H9 (cell line): ENCODE results near the gene NUP188. TPM values are rescaled to one million over a fixed set of nuclear protein-coding genes. Genes with fewer than 3 reads are reported as not detected.

Source experiments
- DNase-seq: peaks from one replicate; pipeline ENCODE4 v3.0.0-alpha.2; 2017
- H2AFZ ChIP-seq: one replicate; pipeline ENCODE4 v1.6.1; 2013; ENCODE audit warnings: mild to moderate bottlenecking, low read length, control low read depth, moderate library complexity
- H2AK5ac ChIP-seq: 2 replicates; pipeline ENCODE4 v1.6.1; 2013; ENCODE audit warnings: low read length, control low read depth, mixed read lengths; ENCODE audit not compliant: insufficient read length
- H2BK120ac ChIP-seq: one replicate; pipeline ENCODE4 v1.6.1; 2013; ENCODE audit warnings: low read depth, mild to moderate bottlenecking, low read length, control low read depth, inconsistent platforms; ENCODE audit not compliant: poor library complexity, severe bottlenecking
- H2BK12ac ChIP-seq: 2 replicates; pipeline ENCODE4 v1.6.1; 2013; ENCODE audit warnings: low read length, control low read depth, mixed read lengths, low read depth; ENCODE audit not compliant: insufficient read length
- H2BK15ac ChIP-seq: 2 replicates; pipeline ENCODE4 v1.6.1; 2013; ENCODE audit warnings: low read depth, low read length, control low read depth
- H2BK20ac ChIP-seq: one replicate; pipeline ENCODE4 v1.6.1; 2013; ENCODE audit warnings: low read depth, mild to moderate bottlenecking, low read length, control low read depth, inconsistent platforms; ENCODE audit not compliant: poor library complexity, severe bottlenecking
- H2BK5ac ChIP-seq: 2 replicates; pipeline ENCODE4 v1.6.1; 2013; ENCODE audit warnings: low read length, control low read depth, mixed read lengths; ENCODE audit not compliant: insufficient read length
- H3K14ac ChIP-seq: 2 replicates; pipeline ENCODE4 v1.6.1; 2013; ENCODE audit warnings: low read length, control low read depth; ENCODE audit not compliant: insufficient read depth
- H3K18ac ChIP-seq: 2 replicates; pipeline ENCODE4 v1.6.1; 2013; ENCODE audit warnings: low read depth, mild to moderate bottlenecking, mixed read lengths, low read length, control low read depth; ENCODE audit not compliant: insufficient read length
- H3K23ac ChIP-seq: 2 replicates; pipeline ENCODE4 v1.6.1; 2013; ENCODE audit warnings: low read length, control low read depth, mixed read lengths, low read depth; ENCODE audit not compliant: insufficient read length
- H3K23me2 ChIP-seq: 2 replicates; pipeline ENCODE4 v1.6.1; 2013; ENCODE audit warnings: low read depth, mild to moderate bottlenecking, mixed read lengths, low read length, control low read depth; ENCODE audit not compliant: insufficient read length, poor library complexity, severe bottlenecking
- H3K27ac ChIP-seq: 2 replicates; pipeline ENCODE4 v1.5.1; 2013; ENCODE audit warnings: low read length, control low read depth, mixed read lengths, low read depth; ENCODE audit not compliant: insufficient read length
- H3K27me3 ChIP-seq: 2 replicates; pipeline ENCODE4 v1.6.1; 2013; ENCODE audit warnings: low read length, control low read depth, inconsistent platforms; ENCODE audit not compliant: insufficient read depth
- H3K4ac ChIP-seq: 2 replicates; pipeline ENCODE4 v1.6.1; 2013; ENCODE audit warnings: low read depth, mild to moderate bottlenecking, control low read depth, inconsistent platforms, low read length, moderate library complexity
- H3K4me1 ChIP-seq: 2 replicates; pipeline ENCODE4 v1.6.1; 2013; ENCODE audit warnings: low read length, control low read depth, inconsistent platforms; ENCODE audit not compliant: insufficient read depth
- H3K4me2 ChIP-seq: 2 replicates; pipeline ENCODE4 v1.6.1; 2013; ENCODE audit warnings: low read length, control low read depth, mixed read lengths; ENCODE audit not compliant: insufficient read length, insufficient read depth
- H3K56ac ChIP-seq: 2 replicates; pipeline ENCODE4 v1.6.1; 2013; ENCODE audit warnings: low read depth, mild to moderate bottlenecking, mixed read lengths, low read length, control low read depth; ENCODE audit not compliant: insufficient read length
- H3K79me1 ChIP-seq: 2 replicates; pipeline ENCODE4 v1.6.1; 2013; ENCODE audit warnings: low read depth, mild to moderate bottlenecking, moderate library complexity, low read length, control low read depth, inconsistent platforms; ENCODE audit not compliant: insufficient read depth, poor library complexity, severe bottlenecking
- H3K79me2 ChIP-seq: 2 replicates; pipeline ENCODE4 v1.6.1; 2013; ENCODE audit warnings: low read length, control low read depth, inconsistent platforms; ENCODE audit not compliant: insufficient read depth
- H3K9ac ChIP-seq: 2 replicates; pipeline ENCODE4 v1.6.1; 2013; ENCODE audit warnings: low read length, control low read depth, mixed read lengths; ENCODE audit not compliant: insufficient read length; ENCODE audit errors: extremely low read depth
- H3K9me3 ChIP-seq: one replicate; pipeline ENCODE4 v1.6.1; 2013; ENCODE audit warnings: low read depth, low read length, inconsistent platforms; ENCODE audit not compliant: control insufficient read depth
- H3T11ph ChIP-seq: one replicate; pipeline ENCODE4 v1.6.1; 2013; ENCODE audit warnings: mild to moderate bottlenecking, low read length, control low read depth, inconsistent platforms
- H4K20me1 ChIP-seq: one replicate; pipeline ENCODE4 v1.6.1; 2013; ENCODE audit not compliant: control insufficient read depth, insufficient read length, insufficient read depth
- H4K5ac ChIP-seq: 2 replicates; pipeline ENCODE4 v1.6.1; 2013; ENCODE audit warnings: low read depth, mild to moderate bottlenecking, mixed read lengths, low read length, control low read depth; ENCODE audit not compliant: insufficient read length
- H4K8ac ChIP-seq: replicated peaks from 2 replicates; pipeline ENCODE4 v1.6.1; 2013; ENCODE audit warnings: low read length, control low read depth, mixed read lengths, low read depth; ENCODE audit not compliant: insufficient read length
- H4K91ac ChIP-seq: 2 replicates; pipeline ENCODE4 v1.6.1; 2013; ENCODE audit warnings: low read depth, mild to moderate bottlenecking, moderate library complexity, mixed read lengths, low read length, control low read depth; ENCODE audit not compliant: insufficient read length
- H3K27ac Mint-ChIP-seq, 3 experiments: 2 replicates in 2 of 3; 3 replicates in 1 of 3; pipeline ENCODE4 v1.8.0; 2020 to 2021; ENCODE audit warnings: mixed read lengths in 3 of 3, mild to moderate bottlenecking in 1 of 3, moderate library complexity in 1 of 3
- H3K27me3 Mint-ChIP-seq: 2 replicates; pipeline ENCODE4 v1.8.0; 2021; ENCODE audit warnings: low read depth, mild to moderate bottlenecking, moderate library complexity, mixed read lengths
- H3K36me3 Mint-ChIP-seq, 3 experiments: 2 replicates in 2 of 3; 3 replicates in 1 of 3; pipeline ENCODE4 v1.8.0; 2020 to 2021; ENCODE audit warnings: low read depth in 3 of 3, mixed read lengths in 3 of 3; ENCODE audit not compliant: insufficient read depth in 1 of 3
- H3K4me1 Mint-ChIP-seq, 2 experiments: 2 replicates each; pipeline ENCODE4 v1.8.0; 2020; ENCODE audit warnings: mixed read lengths in 2 of 2
- H3K4me3 Mint-ChIP-seq, 2 experiments: 2 replicates in 1 of 2; 3 replicates in 1 of 2; pipeline ENCODE4 v1.8.0; 2020 to 2021; ENCODE audit warnings: mild to moderate bottlenecking in 2 of 2, mixed read lengths in 2 of 2, moderate library complexity in 1 of 2
- H3K9me3 Mint-ChIP-seq, 2 experiments: 2 replicates in 1 of 2; 3 replicates in 1 of 2; pipeline ENCODE4 v1.8.0; 2020; ENCODE audit warnings: mild to moderate bottlenecking in 2 of 2, mixed read lengths in 2 of 2, moderate library complexity in 1 of 2
- WGBS: extraction: QIAGEN DNeasy Blood & Tissue Kit; methylation state at CpG from one replicate; pipeline ENCODE4 v1.1.7; 2013; ENCODE audit warnings: missing lambda C conversion rate, low lambda C conversion rate, mixed read lengths; ENCODE audit not compliant: insufficient read length; ENCODE audit errors: extremely low coverage; 5-methylcytosine and 5-hydroxymethylcytosine counted together
- total RNA-seq: library from RNA; stranded (reverse); gene quantifications from 2 replicates; pipeline ENCODE4 v1.2.1, GENCODE V29; 2021
- TF ChIP-seq, protein P1 (sequence below): fragments of 200-600 bp; sonication (generic); conservative IDR thresholded peaks from 3 replicates; pipeline ENCODE4 v1.8.0; 2021; ENCODE audit warnings: antibody characterized with exemption, mild to moderate bottlenecking

The NUP188 gene
- total RNA-seq, 1 experiment from 2014 or later = 101 TPM

DNA sequence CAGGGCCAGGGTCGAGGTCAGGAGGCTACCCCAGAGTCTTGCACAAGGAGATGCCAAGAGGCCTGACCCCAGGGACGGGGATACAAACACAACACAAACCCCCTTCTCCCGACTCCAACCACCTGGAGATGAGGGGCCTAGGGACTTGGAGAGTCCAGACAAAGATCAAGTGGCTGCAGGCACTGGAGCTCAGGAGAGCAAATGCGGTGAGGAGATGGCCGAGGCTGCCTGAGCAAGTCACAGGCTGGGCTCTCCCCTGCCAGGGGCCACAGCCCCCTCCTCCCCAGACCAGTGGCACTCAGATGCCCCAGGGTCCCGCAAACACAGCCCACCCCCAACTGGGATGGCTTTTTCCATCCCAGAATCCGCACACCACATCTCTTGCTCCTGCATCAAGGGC is 64.8 kb downstream of the NUP188 start:
- Mint-ChIP-seq H3K27ac (peak overlapping the region in 1 of 3 experiments; percentile 49; a peak in 3 of 7 replicates), H3K4me3 (no peak overlapping the region), H3K36me3 (peaks cover 8 to 62% (median 48%) of the 10 kb centered on the region in 3 experiments; a peak in 6 of 7 replicates), H3K9me3 (no peaks in the 10 kb centered on the region), H3K4me1 (peaks cover 0 to 3% of the 10 kb centered on the region in 2 experiments; a peak in 1 of 4 replicates), H3K27me3 (no peaks in the 10 kb centered on the region; the same call in 1 of the 2 replicates)
- Histone ChIP-seq H3K27me3 (no peaks in the 10 kb centered on the region), H3K27ac (no peak overlapping the region), H2BK120ac (no peak overlapping the region), H4K91ac (no peak overlapping the region), H3K9me3 (no peaks in the 10 kb centered on the region), H3K56ac (no peak overlapping the region), H3K4me2 (no peak overlapping the region), H4K8ac (no peak overlapping the region), H2AK5ac (no peak overlapping the region), H3K18ac (no peak overlapping the region), H3K23ac (no peak overlapping the region), H3K79me1 (no peaks in the 10 kb centered on the region), H2BK20ac (no peak overlapping the region), H3K4me1 (no peaks in the 10 kb centered on the region), H3K9ac (no peak overlapping the region), H3K4ac (no peak overlapping the region), H3K23me2 (no peaks in the 10 kb centered on the region), H2AFZ (no peak overlapping the region), H3K14ac (no peak overlapping the region), H2BK12ac (no peak overlapping the region), H2BK5ac (no peak overlapping the region), H4K20me1 (no peaks in the 10 kb centered on the region), H3T11ph (no peak overlapping the region), H2BK15ac (no peak overlapping the region), H4K5ac (no peak overlapping the region), H3K79me2 (no peaks in the 10 kb centered on the region)
- DNase-seq = no peak
- WGBS = no CpG with 5 or more reads among the region's 7 CpGs
- TF ChIP-seq, protein P1, sequence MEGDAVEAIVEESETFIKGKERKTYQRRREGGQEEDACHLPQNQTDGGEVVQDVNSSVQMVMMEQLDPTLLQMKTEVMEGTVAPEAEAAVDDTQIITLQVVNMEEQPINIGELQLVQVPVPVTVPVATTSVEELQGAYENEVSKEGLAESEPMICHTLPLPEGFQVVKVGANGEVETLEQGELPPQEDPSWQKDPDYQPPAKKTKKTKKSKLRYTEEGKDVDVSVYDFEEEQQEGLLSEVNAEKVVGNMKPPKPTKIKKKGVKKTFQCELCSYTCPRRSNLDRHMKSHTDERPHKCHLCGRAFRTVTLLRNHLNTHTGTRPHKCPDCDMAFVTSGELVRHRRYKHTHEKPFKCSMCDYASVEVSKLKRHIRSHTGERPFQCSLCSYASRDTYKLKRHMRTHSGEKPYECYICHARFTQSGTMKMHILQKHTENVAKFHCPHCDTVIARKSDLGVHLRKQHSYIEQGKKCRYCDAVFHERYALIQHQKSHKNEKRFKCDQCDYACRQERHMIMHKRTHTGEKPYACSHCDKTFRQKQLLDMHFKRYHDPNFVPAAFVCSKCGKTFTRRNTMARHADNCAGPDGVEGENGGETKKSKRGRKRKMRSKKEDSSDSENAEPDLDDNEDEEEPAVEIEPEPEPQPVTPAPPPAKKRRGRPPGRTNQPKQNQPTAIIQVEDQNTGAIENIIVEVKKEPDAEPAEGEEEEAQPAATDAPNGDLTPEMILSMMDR = no peak
